ENCODE results near the gene PLXNA4.

DNA sequence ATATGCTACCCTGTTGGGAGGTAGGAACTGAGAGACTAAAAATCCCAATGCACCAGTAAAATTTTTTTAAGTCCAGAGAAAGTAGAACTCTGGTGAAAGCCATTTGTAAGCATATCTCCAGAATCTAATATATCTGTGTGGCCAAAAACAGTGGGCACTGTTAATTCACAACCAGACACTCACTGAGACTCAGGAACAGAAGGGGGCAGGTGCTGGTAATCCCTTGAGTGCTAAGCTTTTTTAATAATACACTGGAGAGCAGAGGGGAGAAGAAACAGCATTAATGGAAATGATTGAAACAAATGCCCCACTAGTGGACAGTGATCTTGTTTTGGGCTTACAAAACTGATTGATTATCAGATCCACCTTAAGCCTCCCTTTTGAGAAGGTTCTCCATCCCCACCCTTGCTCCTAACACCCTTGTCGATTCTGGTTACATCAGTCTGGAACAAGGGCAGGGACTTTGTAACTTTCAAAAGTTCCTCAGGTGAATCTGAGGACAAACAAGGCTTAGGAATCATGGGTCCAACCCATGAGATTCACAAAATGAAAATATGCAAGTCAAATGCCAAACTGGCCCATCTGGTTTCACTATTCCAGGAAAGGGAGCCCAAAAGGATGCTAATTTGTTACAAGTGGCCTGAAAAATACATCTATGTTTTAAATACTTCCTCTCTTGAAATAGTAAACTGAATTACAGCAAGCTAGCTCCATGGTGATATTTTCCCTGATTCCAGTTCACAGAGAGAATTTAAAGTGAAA lies 29.7 kb downstream of the PLXNA4 start:
- TF ChIP-seq GATA3 (IDR thresholded peaks at IDR 0.05; ENCODE audit: low read depth, low read length) (no peak), GATA2 (IDR thresholded peaks at IDR 0.05; ENCODE audit: low read depth, low read length) (peak; percentile 41; the same call in 1 of the 2 replicates)

Data from SH-SY5Y (cell line).